Esophagus squamous epithelium (tissue), 4 donors: ENCODE data around the gene YKT6.

Experiments used
- POLR2A ChIP-seq, 4 donors: fragments of 450-650 bp; IDR thresholded peaks; one replicate each; pipeline ENCODE4 v1.6.1; 2017; ENCODE audit warnings: antibody characterized with exemption in 4 of 4, mild to moderate bottlenecking in 4 of 4, moderate library complexity in 3 of 4
- TF ChIP-seq, protein P1 (sequence below), 6 experiments: fragments of 450-650 bp in 4 of 6; fragments of 200-600 bp in 2 of 6; sonication (generic) in 2 of 6; IDR thresholded peaks; one replicate each; pipeline ENCODE4 v1.5.1; 2016 to 2019; ENCODE audit warnings: antibody characterized with exemption in 6 of 6, mild to moderate bottlenecking in 4 of 6, moderate library complexity in 4 of 6

GRCh38 chr7:44208085-44208484 lies 7.3 kb downstream of the YKT6 start:
- TF ChIP-seq, protein P1, sequence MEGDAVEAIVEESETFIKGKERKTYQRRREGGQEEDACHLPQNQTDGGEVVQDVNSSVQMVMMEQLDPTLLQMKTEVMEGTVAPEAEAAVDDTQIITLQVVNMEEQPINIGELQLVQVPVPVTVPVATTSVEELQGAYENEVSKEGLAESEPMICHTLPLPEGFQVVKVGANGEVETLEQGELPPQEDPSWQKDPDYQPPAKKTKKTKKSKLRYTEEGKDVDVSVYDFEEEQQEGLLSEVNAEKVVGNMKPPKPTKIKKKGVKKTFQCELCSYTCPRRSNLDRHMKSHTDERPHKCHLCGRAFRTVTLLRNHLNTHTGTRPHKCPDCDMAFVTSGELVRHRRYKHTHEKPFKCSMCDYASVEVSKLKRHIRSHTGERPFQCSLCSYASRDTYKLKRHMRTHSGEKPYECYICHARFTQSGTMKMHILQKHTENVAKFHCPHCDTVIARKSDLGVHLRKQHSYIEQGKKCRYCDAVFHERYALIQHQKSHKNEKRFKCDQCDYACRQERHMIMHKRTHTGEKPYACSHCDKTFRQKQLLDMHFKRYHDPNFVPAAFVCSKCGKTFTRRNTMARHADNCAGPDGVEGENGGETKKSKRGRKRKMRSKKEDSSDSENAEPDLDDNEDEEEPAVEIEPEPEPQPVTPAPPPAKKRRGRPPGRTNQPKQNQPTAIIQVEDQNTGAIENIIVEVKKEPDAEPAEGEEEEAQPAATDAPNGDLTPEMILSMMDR (IDR thresholded peaks at IDR 0.05) = no peak
- no peak for TF ChIP-seq POLR2A (IDR thresholded peaks at IDR 0.05)
